Measurements from ENCODE around the gene AJM1. TPM values are rescaled to one million over a fixed set of nuclear protein-coding genes. Genes with fewer than 3 reads are reported as not detected.

Gene AJM1
- polyA plus RNA-seq, 1 donor from 2014 or later, result 1.5 TPM

DNA sequence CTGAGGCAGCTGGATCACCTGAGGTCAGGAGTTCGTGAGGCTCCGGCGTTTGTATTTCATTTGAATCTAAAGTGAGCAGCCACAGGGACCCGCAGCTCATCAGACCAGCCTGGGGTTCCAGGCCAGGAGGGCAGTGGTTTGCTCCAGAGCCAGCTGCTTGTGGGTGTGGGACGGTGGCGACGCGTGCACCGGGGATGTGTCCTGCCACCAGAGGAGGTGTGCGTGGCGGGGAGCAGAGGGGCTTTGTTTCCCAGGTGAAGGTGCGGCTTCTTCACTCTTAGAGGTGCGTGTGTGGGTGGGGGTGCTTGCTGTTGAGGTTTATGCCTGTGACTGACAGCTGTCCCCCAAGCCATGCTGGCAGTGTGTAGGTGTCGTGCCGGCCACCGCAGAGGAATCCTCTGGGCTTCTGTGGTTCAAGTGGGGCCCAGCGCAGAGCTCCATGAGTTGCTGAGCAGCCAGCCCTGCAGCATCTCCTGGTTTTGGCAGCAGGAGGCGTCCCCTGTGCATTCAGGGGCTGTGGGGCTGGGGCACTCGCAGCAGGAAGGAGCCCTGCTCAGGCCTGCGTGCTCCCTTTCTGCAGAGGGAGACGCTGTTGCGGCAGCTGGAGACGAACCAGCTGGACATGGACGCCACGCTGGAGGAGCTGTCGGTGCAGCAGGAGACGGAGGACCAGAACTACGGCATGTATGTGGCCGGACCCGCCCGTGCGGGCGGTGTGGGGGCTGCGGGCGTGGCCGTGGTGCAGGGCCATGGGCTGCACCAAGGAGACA lies 6.9 kb upstream of the AJM1 start:
- no peaks in the 10 kb centered on the region for H3K9me3 ChIP-seq (ENCODE audit: low read length)
- no peaks in the 10 kb centered on the region for H3K27me3 ChIP-seq (ENCODE audit: insufficient read depth, low read depth, low read length)
- no peak for TF ChIP-seq EP300 (conservative IDR thresholded peaks at IDR 0.05; ENCODE audit: poor library complexity, severe bottlenecking)
- TF ChIP-seq, protein P1, sequence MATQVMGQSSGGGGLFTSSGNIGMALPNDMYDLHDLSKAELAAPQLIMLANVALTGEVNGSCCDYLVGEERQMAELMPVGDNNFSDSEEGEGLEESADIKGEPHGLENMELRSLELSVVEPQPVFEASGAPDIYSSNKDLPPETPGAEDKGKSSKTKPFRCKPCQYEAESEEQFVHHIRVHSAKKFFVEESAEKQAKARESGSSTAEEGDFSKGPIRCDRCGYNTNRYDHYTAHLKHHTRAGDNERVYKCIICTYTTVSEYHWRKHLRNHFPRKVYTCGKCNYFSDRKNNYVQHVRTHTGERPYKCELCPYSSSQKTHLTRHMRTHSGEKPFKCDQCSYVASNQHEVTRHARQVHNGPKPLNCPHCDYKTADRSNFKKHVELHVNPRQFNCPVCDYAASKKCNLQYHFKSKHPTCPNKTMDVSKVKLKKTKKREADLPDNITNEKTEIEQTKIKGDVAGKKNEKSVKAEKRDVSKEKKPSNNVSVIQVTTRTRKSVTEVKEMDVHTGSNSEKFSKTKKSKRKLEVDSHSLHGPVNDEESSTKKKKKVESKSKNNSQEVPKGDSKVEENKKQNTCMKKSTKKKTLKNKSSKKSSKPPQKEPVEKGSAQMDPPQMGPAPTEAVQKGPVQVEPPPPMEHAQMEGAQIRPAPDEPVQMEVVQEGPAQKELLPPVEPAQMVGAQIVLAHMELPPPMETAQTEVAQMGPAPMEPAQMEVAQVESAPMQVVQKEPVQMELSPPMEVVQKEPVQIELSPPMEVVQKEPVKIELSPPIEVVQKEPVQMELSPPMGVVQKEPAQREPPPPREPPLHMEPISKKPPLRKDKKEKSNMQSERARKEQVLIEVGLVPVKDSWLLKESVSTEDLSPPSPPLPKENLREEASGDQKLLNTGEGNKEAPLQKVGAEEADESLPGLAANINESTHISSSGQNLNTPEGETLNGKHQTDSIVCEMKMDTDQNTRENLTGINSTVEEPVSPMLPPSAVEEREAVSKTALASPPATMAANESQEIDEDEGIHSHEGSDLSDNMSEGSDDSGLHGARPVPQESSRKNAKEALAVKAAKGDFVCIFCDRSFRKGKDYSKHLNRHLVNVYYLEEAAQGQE (IDR thresholded peaks at IDR 0.05; ENCODE audit: borderline replicate concordance), result no peak
- no peak for TF ChIP-seq RAD21 (conservative IDR thresholded peaks at IDR 0.05)
- TF ChIP-seq SMC3 (conservative IDR thresholded peaks at IDR 0.05; ENCODE audit: poor library complexity), result no peak
- no peak for TF ChIP-seq TAF1 (IDR thresholded peaks at IDR 0.05; ENCODE audit: low read depth)
- TF ChIP-seq POLR2AphosphoS5 (IDR thresholded peaks at IDR 0.05), result no peak
- TF ChIP-seq EZH2 (IDR thresholded peaks at IDR 0.05; ENCODE audit: borderline replicate concordance, insufficient read depth, low read length, poor library complexity, severe bottlenecking), result no peak
- TF ChIP-seq, protein P2, sequence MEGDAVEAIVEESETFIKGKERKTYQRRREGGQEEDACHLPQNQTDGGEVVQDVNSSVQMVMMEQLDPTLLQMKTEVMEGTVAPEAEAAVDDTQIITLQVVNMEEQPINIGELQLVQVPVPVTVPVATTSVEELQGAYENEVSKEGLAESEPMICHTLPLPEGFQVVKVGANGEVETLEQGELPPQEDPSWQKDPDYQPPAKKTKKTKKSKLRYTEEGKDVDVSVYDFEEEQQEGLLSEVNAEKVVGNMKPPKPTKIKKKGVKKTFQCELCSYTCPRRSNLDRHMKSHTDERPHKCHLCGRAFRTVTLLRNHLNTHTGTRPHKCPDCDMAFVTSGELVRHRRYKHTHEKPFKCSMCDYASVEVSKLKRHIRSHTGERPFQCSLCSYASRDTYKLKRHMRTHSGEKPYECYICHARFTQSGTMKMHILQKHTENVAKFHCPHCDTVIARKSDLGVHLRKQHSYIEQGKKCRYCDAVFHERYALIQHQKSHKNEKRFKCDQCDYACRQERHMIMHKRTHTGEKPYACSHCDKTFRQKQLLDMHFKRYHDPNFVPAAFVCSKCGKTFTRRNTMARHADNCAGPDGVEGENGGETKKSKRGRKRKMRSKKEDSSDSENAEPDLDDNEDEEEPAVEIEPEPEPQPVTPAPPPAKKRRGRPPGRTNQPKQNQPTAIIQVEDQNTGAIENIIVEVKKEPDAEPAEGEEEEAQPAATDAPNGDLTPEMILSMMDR (IDR thresholded peaks at IDR 0.05; ENCODE audit: poor library complexity, severe bottlenecking), result no peak
- H3K79me2 ChIP-seq (replicated peaks; ENCODE audit: insufficient read depth, low read length), result no peaks in the 10 kb centered on the region
- H3K36me3 ChIP-seq (ENCODE audit: insufficient read depth, low read length), result no peaks in the 10 kb centered on the region
- no peak overlapping the region for H2AFZ ChIP-seq (ENCODE audit: low read depth, low read length)
- H3K27ac ChIP-seq (ENCODE audit: low read length), result no peak overlapping the region
- no peaks in the 10 kb centered on the region for H3F3A ChIP-seq (ENCODE audit: insufficient read depth, low read length, poor library complexity, severe bottlenecking)
- H3K4me3 ChIP-seq (ENCODE audit: low read length), result no peak overlapping the region
- H3K9ac ChIP-seq (ENCODE audit: low read length), result no peak overlapping the region
- H3K9me2 ChIP-seq (ENCODE audit: insufficient read depth, low read length), result no peaks in the 10 kb centered on the region
- no peaks in the 10 kb centered on the region for H4K20me1 ChIP-seq (ENCODE audit: insufficient read depth)
- no peak overlapping the region for H3K4me2 ChIP-seq (ENCODE audit: low read length)

DNA sequence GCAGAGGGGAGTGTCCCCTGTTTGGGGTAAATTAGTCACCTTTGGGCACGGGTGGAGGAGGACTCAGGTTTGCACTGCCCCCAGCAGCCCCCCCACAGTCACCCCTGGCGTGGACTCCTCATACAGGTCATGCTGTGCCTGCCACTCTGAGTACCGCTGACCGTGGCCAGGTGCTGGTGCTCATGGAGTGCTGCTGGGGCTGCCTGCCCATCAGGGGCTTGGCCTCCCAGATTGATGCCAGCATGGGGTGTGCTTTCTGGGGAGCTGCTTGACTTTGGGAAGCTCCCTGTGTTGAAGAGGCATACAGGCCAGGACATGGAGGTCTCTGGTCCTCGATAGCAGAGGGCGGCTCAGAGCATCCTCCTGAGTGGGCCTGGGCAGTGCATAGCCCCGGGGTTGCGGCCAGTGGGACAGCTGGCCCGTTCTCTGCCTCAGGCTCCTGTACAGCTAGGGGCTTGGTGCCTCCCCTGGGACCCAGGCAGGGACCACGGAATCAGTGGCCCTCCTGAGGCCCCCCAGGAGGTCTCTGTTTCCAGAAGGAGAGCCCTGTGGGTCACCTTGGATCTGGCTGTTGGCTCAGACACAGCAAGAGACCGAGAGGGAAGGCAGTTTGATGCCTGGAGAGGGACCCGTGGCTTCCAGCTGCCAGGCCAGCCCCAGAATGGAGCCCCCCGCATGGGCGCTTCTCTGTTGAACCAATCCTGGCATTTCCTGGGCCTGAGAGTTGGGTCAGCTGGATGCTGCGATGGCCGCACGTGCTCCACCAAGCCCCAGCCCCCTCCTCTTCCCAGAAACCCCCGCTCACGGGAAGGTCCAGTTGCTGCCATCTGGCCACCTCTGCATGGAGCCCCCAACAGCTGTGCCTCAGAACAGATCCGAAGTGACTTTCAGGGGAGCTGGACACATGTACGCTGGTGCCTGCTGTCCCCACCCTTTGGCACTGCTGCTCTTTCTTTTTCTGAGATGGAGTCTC lies 6.1 kb upstream of the AJM1 start:
- H3F3A ChIP-seq (ENCODE audit: insufficient read depth, low read length, poor library complexity, severe bottlenecking), result no peaks in the 10 kb centered on the region

More for the DNA sequence above, 6.1 kb upstream of the AJM1 start:
- TF ChIP-seq, protein P2 (IDR thresholded peaks at IDR 0.05; ENCODE audit: poor library complexity, severe bottlenecking), result no peak
- TF ChIP-seq TAF1 (IDR thresholded peaks at IDR 0.05; ENCODE audit: low read depth), result no peak
- TF ChIP-seq MXI1 (conservative IDR thresholded peaks at IDR 0.05; ENCODE audit: poor library complexity, severe bottlenecking), result no peak
- no peak for TF ChIP-seq EP300 (conservative IDR thresholded peaks at IDR 0.05; ENCODE audit: poor library complexity, severe bottlenecking)
- no peak for TF ChIP-seq EZH2 (IDR thresholded peaks at IDR 0.05; ENCODE audit: borderline replicate concordance, insufficient read depth, low read length, poor library complexity, severe bottlenecking)
- TF ChIP-seq SMC3 (conservative IDR thresholded peaks at IDR 0.05; ENCODE audit: poor library complexity), result no peak
- no peak for TF ChIP-seq POLR2AphosphoS5 (IDR thresholded peaks at IDR 0.05)
- TF ChIP-seq, protein P1 (IDR thresholded peaks at IDR 0.05; ENCODE audit: borderline replicate concordance), result no peak
- no peak for TF ChIP-seq RAD21 (conservative IDR thresholded peaks at IDR 0.05)
- no peaks in the 10 kb centered on the region for H4K20me1 ChIP-seq (ENCODE audit: insufficient read depth)
- H2AFZ ChIP-seq (ENCODE audit: low read depth, low read length), result no peak overlapping the region
- H3K27ac ChIP-seq (ENCODE audit: low read length), result no peak overlapping the region
- no peak overlapping the region for H3K4me3 ChIP-seq (ENCODE audit: low read length)
- no peak overlapping the region for H3K4me2 ChIP-seq (ENCODE audit: low read length)
- no peaks in the 10 kb centered on the region for H3K9me2 ChIP-seq (ENCODE audit: insufficient read depth, low read length)
- no peaks in the 10 kb centered on the region for H3K79me2 ChIP-seq (replicated peaks; ENCODE audit: insufficient read depth, low read length)
- no peak overlapping the region for H3K9ac ChIP-seq (ENCODE audit: low read length)
- H3K9me3 ChIP-seq (ENCODE audit: low read length), result no peaks in the 10 kb centered on the region
- no peaks in the 10 kb centered on the region for H3K27me3 ChIP-seq (ENCODE audit: insufficient read depth, low read depth, low read length)
- H3K36me3 ChIP-seq (ENCODE audit: insufficient read depth, low read length), result no peaks in the 10 kb centered on the region
